GM23338 (cell line): ENCODE measurements around the gene PTPRO. TPM values are rescaled to one million over a fixed set of nuclear protein-coding genes. Genes with fewer than 3 reads are reported as not detected.

ENCODE experiments used
- ATAC-seq: fragments of 200-7000 bp; cut with Tn5 transposase; 3 replicates; pipeline ENCODE4 v1.9.1; 2020
- DNase-seq: peaks from one replicate; pipeline ENCODE4 v3.0.0-alpha.2; 2015; ENCODE audit warnings: low spot score
- H2AFZ ChIP-seq: fragments of 200-600 bp; sonication (generic); 2 replicates; pipeline ENCODE4 v1.8.0; 2016; ENCODE audit warnings: antibody characterized with exemption, mild to moderate bottlenecking, moderate library complexity
- H3F3A ChIP-seq: fragments of 200-600 bp; sonication (generic); replicated peaks from 2 replicates; pipeline ENCODE4 v1.8.0; 2017; ENCODE audit warnings: antibody characterized with exemption, mixed run types, low read depth
- H3K27ac ChIP-seq: fragments of 200-600 bp; sonication (generic); 2 replicates; pipeline ENCODE4 v1.6.1; 2016; ENCODE audit warnings: low read depth
- H3K27me3 ChIP-seq: fragments of 200-600 bp; sonication (generic); 2 replicates; pipeline ENCODE4 v1.8.0; 2016; ENCODE audit warnings: mild to moderate bottlenecking, mixed run types, moderate library complexity; ENCODE audit not compliant: insufficient read depth
- H3K36me3 ChIP-seq: fragments of 200-600 bp; sonication (generic); 2 replicates; pipeline ENCODE4 v1.8.0; 2016; ENCODE audit warnings: mild to moderate bottlenecking; ENCODE audit not compliant: insufficient read depth
- H3K4me1 ChIP-seq: fragments of 200-600 bp; sonication (generic); 2 replicates; pipeline ENCODE4 v1.8.0; 2016; ENCODE audit warnings: mild to moderate bottlenecking, moderate library complexity; ENCODE audit not compliant: insufficient read depth
- H3K4me2 ChIP-seq: fragments of 200-600 bp; sonication (generic); 2 replicates; pipeline ENCODE4 v1.7.1; 2017; ENCODE audit warnings: mixed run types
- H3K4me3 ChIP-seq: fragments of 200-600 bp; sonication (generic); 2 replicates; pipeline ENCODE4 v1.6.1; 2016; ENCODE audit warnings: mixed run types
- H3K79me2 ChIP-seq: fragments of 200-600 bp; sonication (generic); replicated peaks from 2 replicates; pipeline ENCODE4 v1.8.0; 2017; ENCODE audit warnings: mild to moderate bottlenecking; ENCODE audit not compliant: insufficient read depth
- H3K9me2 ChIP-seq: fragments of 200-600 bp; sonication (generic); 2 replicates; pipeline ENCODE4 v1.8.0; 2017; ENCODE audit not compliant: insufficient read depth
- H4K20me1 ChIP-seq: fragments of 200-600 bp; sonication (generic); replicated peaks from 2 replicates; pipeline ENCODE4 v1.8.0; 2017; ENCODE audit warnings: mild to moderate bottlenecking; ENCODE audit not compliant: insufficient read depth
- H3K27ac Mint-ChIP-seq: 2 replicates; pipeline ENCODE4 v1.8.0; 2020; ENCODE audit warnings: inconsistent platforms, mild to moderate bottlenecking, moderate library complexity, mixed read lengths
- H3K27me3 Mint-ChIP-seq: 3 replicates; pipeline ENCODE4 v1.8.0; 2022; ENCODE audit warnings: low read depth, mild to moderate bottlenecking, moderate library complexity, mixed read lengths, inconsistent platforms; ENCODE audit not compliant: insufficient read depth, poor library complexity
- H3K36me3 Mint-ChIP-seq: 3 replicates; pipeline ENCODE4 v1.8.0; 2021; ENCODE audit warnings: low read depth, mild to moderate bottlenecking, inconsistent platforms, moderate library complexity, mixed read lengths
- H3K4me1 Mint-ChIP-seq: 3 replicates; pipeline ENCODE4 v1.8.0; 2020; ENCODE audit warnings: mild to moderate bottlenecking, inconsistent platforms, mixed read lengths
- H3K4me3 Mint-ChIP-seq: 3 replicates; pipeline ENCODE4 v1.8.0; 2021; ENCODE audit warnings: moderate library complexity, mild to moderate bottlenecking, inconsistent platforms, mixed read lengths
- H3K9me3 Mint-ChIP-seq: 3 replicates; pipeline ENCODE4 v1.8.0; 2020; ENCODE audit warnings: moderate library complexity, mild to moderate bottlenecking, inconsistent platforms, mixed read lengths
- CTCF ChIP-seq, 2 experiments: fragments of 200-600 bp in 1 of 2; sonication (generic) in 1 of 2; conservative IDR thresholded peaks; 2 replicates each; pipeline versions ENCODE4 v1.5.1 to v1.6.1; 2016 to 2017; ENCODE audit warnings: antibody characterized with exemption in 2 of 2, low read depth in 2 of 2, mild to moderate bottlenecking in 2 of 2, moderate library complexity in 1 of 2
- ETS1 ChIP-seq: IDR thresholded peaks from 2 replicates; pipeline ENCODE4 v1.6.1; 2016; ENCODE audit warnings: antibody characterized with exemption
- EZH2 ChIP-seq: fragments of 200-600 bp; sonication (generic); IDR thresholded peaks from one replicate; pipeline ENCODE4 v1.8.0; 2017; ENCODE audit warnings: antibody characterized with exemption, mild to moderate bottlenecking, low read depth; ENCODE audit not compliant: unreplicated experiment
- EZH2phosphoT487 ChIP-seq: fragments of 200-600 bp; sonication (generic); IDR thresholded peaks from one replicate; pipeline ENCODE4 v1.8.1; 2018; ENCODE audit warnings: antibody characterized with exemption; ENCODE audit not compliant: unreplicated experiment
- JUNB ChIP-seq: IDR thresholded peaks from one replicate; pipeline ENCODE4 v1.6.1; 2016; ENCODE audit warnings: antibody characterized with exemption; ENCODE audit not compliant: unreplicated experiment
- NANOG ChIP-seq: IDR thresholded peaks from 2 replicates; pipeline ENCODE4 v1.6.1; 2016; ENCODE audit warnings: antibody characterized with exemption, borderline replicate concordance
- POLR2AphosphoS5 ChIP-seq: IDR thresholded peaks from 2 replicates; pipeline ENCODE4 v1.6.1; 2016; ENCODE audit warnings: antibody characterized with exemption, low read depth
- REST ChIP-seq: IDR thresholded peaks from one replicate; pipeline ENCODE4 v1.6.1; 2018; ENCODE audit warnings: antibody characterized with exemption; ENCODE audit not compliant: unreplicated experiment
- STAT1 ChIP-seq: IDR thresholded peaks from one replicate; pipeline ENCODE4 v1.6.1; 2016; ENCODE audit warnings: antibody characterized with exemption; ENCODE audit not compliant: unreplicated experiment
- ZNF114 ChIP-seq: fragments of 250-450 bp; sonication (Bioruptor Pico); IDR thresholded peaks from 2 replicates; pipeline ENCODE4 v1.5.0; 2020; ENCODE audit warnings: mild to moderate bottlenecking, moderate library complexity
- ZNF331 ChIP-seq: fragments of 250-450 bp; sonication (Bioruptor Pico); IDR thresholded peaks from 2 replicates; pipeline ENCODE4 v1.5.0; 2020; ENCODE audit warnings: low read depth, mild to moderate bottlenecking, moderate library complexity
- polyA plus RNA-seq: library from polyadenylated mRNA; unstranded; fragments of >200 nt; fragmentation: Nextera tagmentation; extraction: Ambion mirVana; gene quantifications from 2 replicates; pipeline ENCODE4 v1.2.1, GENCODE V29; 2016
- total RNA-seq: library from RNA; depleted of rRNA; stranded (reverse); fragments of >200 nt; shearing (Covaris generic); gene quantifications from 2 replicates; pipeline ENCODE4 v1.2.3, GENCODE V29; 2014

PTPRO gene
- total and polyA plus RNA-seq, 2 experiments from 2014 or later = 1.4 to 1.5 TPM

- TF ChIP-seq ETS1 (no peak), POLR2AphosphoS5 (no peak), CTCF (conservative IDR thresholded peaks at IDR 0.05; ENCODE audit: low read depth in 2 of 2) (no peak), EZH2phosphoT487 (no peak), NANOG (no peak), STAT1 (no peak), ZNF114 (CRISPR knock-in tag) (no peak), JUNB (no peak)
These were observed 120.7 kb downstream of the PTPRO start (continued) for GRCh38 chr12:15443050-15443449.

GRCh38 chr12:15443611-15444010 lies 121.3 kb downstream of the PTPRO start:
- H3K4me1 Mint-ChIP-seq = no peaks in the 10 kb centered on the region; the same call in 2 of the 3 replicates
- Histone ChIP-seq H3K9me2 (peaks cover 4% of the 10 kb centered on the region; the same call in 1 of the 2 replicates), H3K4me2 (no peak overlapping the region), H3F3A (no peaks in the 10 kb centered on the region), H3K36me3 (no peaks in the 10 kb centered on the region), H3K27ac (no peak overlapping the region), H2AFZ (no peak overlapping the region), H4K20me1 (no peaks in the 10 kb centered on the region), H3K27me3 (no peaks in the 10 kb centered on the region), H3K4me1 (no peaks in the 10 kb centered on the region), H3K4me3 (no peak overlapping the region), H3K79me2 (no peaks in the 10 kb centered on the region)
- TF ChIP-seq EZH2 = no peak
- ATAC-seq (no peak), DNase-seq (no peak)
- no peaks in the 10 kb centered on the region for H3K36me3 Mint-ChIP-seq
- no peak overlapping the region for H3K27ac Mint-ChIP-seq
- peaks cover 5% of the 10 kb centered on the region; the same call in 1 of the 3 replicates for H3K9me3 Mint-ChIP-seq
- no peaks in the 10 kb centered on the region for H3K27me3 Mint-ChIP-seq
- no peak overlapping the region for H3K4me3 Mint-ChIP-seq

GRCh38 chr12:15444523-15444922 lies 122.2 kb downstream of the PTPRO start:
- Histone ChIP-seq H3K36me3 (no peaks in the 10 kb centered on the region), H2AFZ (no peak overlapping the region), H3K4me3 (no peak overlapping the region), H3K9me2 (peaks cover 4% of the 10 kb centered on the region; the same call in 1 of the 2 replicates), H3K79me2 (no peaks in the 10 kb centered on the region), H3F3A (no peaks in the 10 kb centered on the region), H4K20me1 (no peaks in the 10 kb centered on the region), H3K4me1 (no peaks in the 10 kb centered on the region), H3K27me3 (no peaks in the 10 kb centered on the region), H3K27ac (no peak overlapping the region), H3K4me2 (no peak overlapping the region)
- DNase-seq = no peak
- Mint-ChIP-seq H3K4me1 (no peaks in the 10 kb centered on the region; the same call in 2 of the 3 replicates), H3K4me3 (no peak overlapping the region), H3K9me3 (peaks cover 5% of the 10 kb centered on the region; the same call in 1 of the 3 replicates), H3K27me3 (no peaks in the 10 kb centered on the region), H3K36me3 (no peaks in the 10 kb centered on the region), H3K27ac (no peak overlapping the region)
- TF ChIP-seq POLR2AphosphoS5 (no peak), REST (no peak), EZH2phosphoT487 (no peak), NANOG (no peak), ZNF331 (CRISPR knock-in tag) (no peak)
- no peak for ATAC-seq
